Choroid plexus epithelial cell (primary cell): ENCODE data around the gene EXD3.

Experiments used
- DNase-seq: peaks from one replicate; pipeline ENCODE4 v3.0.0-alpha.2; 2010; ENCODE audit warnings: low read depth
- H3K4me3 ChIP-seq: 2 replicates; pipeline ENCODE4 v1.5.1; 2011; ENCODE audit warnings: low read depth, mild to moderate bottlenecking, control low read depth, low read length, moderate library complexity
- TF ChIP-seq, protein P1 (sequence below): conservative IDR thresholded peaks from 2 replicates; pipeline ENCODE4 v1.5.1; 2011; ENCODE audit warnings: low read depth, mild to moderate bottlenecking, control low read depth, inconsistent platforms, low read length, moderate library complexity

EXD3 gene

DNA sequence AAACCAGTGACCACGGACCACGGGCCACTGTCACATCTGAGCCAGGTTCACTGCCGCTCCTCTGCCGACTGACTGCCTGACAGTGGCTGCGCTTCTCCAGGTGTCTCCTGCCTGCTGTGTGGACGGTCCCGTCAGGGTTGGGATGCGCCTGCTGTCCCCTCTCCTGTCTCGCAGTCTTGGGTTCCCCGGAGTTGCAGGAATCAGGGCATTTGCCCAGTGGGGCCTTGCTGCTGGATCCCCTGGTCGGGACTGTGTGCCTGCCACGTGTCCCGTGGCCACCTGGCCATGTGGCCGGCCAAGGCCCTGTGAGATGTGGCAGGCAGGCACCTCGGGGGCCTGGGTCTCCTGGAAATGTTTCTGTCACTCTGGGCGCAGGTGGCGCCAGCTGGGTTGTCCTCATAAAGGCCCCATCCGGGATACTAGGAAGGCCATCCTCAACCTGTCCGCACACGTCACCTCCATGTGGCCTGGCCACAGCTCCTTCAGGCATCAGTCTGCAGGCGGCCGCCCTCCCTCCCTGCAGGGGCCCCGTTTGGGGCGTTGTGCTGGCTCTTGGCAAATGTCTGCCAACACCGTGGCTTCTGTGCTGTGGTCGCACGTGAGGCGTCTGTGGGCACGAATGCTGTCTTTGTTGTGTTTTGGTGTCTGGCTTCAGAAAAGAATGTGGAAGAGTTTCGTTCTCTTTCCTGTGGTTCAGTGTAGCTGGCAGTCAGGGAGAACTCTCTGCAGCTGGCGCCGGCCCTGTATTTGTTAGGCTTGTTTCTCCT is 151.8 kb downstream of the EXD3 start:
- DNase-seq = no peak
- TF ChIP-seq, protein P1, sequence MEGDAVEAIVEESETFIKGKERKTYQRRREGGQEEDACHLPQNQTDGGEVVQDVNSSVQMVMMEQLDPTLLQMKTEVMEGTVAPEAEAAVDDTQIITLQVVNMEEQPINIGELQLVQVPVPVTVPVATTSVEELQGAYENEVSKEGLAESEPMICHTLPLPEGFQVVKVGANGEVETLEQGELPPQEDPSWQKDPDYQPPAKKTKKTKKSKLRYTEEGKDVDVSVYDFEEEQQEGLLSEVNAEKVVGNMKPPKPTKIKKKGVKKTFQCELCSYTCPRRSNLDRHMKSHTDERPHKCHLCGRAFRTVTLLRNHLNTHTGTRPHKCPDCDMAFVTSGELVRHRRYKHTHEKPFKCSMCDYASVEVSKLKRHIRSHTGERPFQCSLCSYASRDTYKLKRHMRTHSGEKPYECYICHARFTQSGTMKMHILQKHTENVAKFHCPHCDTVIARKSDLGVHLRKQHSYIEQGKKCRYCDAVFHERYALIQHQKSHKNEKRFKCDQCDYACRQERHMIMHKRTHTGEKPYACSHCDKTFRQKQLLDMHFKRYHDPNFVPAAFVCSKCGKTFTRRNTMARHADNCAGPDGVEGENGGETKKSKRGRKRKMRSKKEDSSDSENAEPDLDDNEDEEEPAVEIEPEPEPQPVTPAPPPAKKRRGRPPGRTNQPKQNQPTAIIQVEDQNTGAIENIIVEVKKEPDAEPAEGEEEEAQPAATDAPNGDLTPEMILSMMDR = no peak
- H3K4me3 ChIP-seq = no peak overlapping the region

DNA sequence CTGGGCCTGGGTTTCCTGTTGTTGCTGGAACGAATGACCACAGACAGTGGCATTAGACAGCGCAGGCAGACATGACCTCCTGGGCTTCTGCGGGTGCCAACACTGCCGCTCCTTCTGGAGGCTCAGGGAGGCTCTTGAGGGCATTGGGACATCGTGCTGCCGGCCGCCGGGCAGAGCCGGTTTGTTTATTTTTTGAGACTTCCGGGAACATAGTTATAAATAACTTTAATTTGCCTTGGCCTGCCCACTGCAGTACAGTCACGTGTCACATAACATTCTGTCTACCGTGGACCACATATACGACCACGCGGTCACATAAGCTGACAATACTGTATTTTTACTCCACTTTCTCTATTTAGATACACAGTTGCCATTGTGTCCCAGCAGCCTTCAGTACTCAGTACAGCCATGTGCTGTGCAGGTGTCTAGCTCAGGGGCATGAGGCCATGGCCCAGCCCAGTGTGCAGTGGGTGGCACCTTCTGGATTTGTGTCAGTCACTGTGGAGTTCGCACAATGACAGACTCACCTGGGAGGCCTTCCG is 153.7 kb downstream of the EXD3 start:
- peak; percentile 62 for DNase-seq
- TF ChIP-seq, protein P1 = no peak
- H3K4me3 ChIP-seq = no peak overlapping the region

DNA sequence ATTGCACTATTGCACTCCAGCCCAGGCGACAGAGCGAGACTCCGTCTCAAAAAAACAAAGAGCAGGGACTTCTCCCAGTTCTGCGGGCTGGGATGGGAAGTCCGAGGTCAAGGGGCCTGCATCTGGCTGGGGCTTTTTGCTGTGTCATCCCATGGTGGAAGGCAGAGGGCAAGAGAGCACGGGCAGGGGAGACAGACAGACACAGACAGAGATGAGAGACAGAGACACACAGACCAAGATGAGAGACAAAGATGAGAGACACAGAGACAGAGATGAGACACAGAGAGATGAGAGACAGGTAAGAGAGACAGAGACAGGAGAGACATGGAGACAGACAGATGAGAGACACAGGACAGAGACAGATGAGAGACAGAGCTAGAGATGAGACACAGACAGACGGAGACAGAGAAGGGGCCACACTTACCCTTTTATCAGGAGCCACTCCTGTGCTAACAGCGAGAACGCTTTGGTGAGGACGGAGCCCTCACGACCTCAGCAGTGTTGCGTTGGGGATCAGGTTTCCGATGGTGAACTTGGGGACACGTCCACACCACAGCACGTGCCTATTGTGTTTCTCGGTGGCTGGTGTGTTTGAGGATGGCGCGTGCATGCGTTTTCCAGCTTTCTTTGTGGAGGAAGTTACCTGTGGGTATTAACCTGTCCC is 154.3 kb downstream of the EXD3 start:
- TF ChIP-seq, protein P1 = no peak
- no peak overlapping the region for H3K4me3 ChIP-seq
- DNase-seq = peak; percentile 46

DNA sequence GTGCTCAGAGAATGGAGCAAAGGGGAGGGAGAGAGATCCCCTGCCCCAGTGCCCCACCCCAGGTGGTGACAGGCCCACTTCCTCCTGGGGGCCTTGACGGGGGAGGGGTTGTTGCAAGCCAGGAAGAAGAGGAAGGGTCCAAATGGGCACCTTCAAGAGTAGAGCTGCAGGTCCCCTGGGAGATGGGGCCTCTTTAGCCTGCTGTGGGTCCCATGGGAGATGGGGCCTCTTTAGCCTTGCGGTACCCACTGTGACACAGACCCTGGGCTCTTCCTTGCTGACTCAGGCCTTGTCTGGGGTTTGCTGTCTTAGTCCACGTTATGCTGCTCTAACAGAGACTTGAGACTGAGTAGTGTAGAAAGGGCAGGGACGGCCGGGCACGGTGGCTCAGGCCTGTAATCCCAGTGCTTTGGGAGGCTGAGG is 155.0 kb downstream of the EXD3 start:
- DNase-seq = no peak
- TF ChIP-seq, protein P1 = no peak
- H3K4me3 ChIP-seq = no peak overlapping the region

DNA sequence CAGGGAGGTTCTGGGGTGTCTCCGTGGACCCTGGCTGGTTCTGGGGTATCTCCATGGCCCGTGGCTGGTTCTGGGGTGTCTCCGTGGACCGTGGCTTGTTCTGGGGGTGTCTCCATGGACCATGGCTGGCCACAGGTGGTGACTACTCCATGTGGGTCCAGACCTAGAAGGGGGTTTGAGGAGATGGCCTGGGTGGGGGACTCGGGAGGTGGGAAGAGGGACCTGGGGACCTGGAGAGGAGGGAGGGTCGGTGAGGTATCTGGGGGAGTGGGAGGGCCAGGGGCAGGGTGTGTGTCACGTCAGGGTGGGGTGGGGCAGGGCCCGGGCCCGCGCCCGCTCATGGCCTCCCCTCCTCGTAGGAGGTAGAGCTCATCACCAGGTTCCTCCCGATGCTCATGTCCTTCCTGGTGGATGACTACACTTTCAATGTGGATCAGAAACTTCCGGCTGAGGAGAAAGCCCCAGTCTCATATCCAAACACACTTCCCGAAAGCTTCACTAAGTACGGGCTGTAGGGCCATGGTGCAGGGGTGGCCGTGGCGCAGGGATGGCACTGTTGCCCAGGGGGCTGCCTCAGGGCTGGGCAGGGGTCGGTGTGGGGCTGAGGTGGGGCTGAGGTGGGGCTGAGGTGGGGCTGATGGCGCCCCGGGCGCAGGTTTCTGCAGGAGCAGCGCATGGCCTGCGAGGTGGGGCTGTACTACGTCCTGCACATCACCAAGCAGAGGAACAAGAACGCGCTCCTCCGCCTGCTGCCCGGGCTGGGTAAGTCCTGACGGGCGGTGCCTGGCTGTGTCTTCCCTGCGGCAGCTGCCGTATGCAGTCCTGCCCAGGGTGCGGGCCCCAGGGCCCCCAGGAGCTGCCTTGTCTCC is 156.1 kb downstream of the EXD3 start:
- TF ChIP-seq, protein P1 = no peak
- H3K4me3 ChIP-seq = no peak overlapping the region
- no peak for DNase-seq

DNA sequence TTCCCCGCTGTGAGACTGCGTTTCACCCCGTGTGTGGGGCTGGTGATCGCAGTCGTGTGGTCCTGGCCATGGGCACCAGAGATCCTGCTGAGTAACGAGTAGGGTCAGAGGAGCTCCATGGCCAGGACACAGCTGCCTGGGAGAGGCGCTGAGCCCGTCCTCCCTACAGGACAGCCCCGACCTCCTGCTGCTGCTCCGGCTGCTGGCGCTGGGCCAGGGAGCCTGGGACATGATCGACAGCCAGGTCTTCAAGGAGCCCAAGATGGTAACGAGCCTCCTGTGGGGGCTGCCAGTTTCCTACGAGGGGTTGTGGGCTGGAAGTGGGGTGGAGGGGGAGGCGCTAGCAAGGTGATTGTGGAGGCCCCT is 156.8 kb downstream of the EXD3 start:
- TF ChIP-seq, protein P1 = no peak
- no peak for DNase-seq
- H3K4me3 ChIP-seq = no peak overlapping the region
